GM21423 (cell line): ENCODE measurements around the gene GIPC2.

Experiments used
- ATAC-seq: cut with Tn5 transposase; IDR thresholded peaks from one replicate; pipeline ENCODE4 v1.9.1; 2021; ENCODE audit warnings: mild to moderate bottlenecking, moderate library complexity; ENCODE audit not compliant: unreplicated experiment

Gene GIPC2

DNA sequence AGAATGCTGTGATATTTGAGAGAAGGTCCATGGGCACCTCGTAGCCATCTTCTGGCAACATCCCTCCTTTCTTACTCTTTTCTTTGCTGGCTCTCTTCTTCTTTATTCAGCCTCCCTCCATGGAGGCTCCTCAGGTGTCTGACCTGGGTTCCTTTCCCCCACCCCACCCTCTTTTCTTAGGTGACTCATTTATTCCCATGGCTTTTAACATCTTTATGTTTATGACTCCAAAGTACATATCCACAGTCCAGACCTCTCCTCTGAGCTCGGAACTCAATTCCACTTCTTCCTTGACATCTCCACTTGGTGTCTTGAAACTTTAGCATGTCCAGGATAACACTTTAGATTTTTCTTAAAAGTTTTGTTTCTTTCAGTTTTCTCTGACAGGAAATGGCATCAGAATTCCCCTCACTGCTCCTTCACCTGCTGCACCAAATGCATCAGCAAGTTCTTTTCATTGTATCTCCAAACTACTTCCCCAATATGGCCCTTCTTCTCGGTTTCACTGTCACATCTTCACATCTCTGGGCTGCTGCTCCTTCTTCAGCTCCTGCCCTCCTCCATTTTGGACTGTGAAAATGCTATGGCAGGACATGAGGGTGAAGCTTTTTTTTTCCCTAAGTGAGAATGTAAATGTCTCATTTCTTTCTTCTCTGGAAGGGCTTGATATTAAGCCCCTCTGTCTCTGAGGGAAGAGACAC is 95.9 kb downstream of the GIPC2 start:
- no peak for ATAC-seq

DNA sequence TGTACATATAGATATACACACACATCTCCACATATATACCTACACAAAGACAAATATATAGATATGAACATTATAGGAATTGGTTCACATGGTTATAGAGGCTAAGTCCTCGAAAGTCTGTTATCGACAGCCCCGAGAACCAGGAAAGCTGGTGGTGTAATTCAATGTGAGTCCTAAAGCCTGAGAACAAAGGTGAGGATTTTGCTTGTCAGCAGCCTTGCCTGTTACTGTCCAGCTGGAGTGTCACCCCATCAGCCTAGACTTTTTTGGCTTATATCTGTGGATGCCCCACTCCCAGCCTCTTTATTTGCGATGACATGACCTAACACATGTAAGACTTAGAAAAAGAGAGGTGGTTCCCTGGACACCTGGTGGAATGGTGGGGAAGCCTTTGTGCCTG is 97.0 kb downstream of the GIPC2 start:
- no peak for ATAC-seq

DNA sequence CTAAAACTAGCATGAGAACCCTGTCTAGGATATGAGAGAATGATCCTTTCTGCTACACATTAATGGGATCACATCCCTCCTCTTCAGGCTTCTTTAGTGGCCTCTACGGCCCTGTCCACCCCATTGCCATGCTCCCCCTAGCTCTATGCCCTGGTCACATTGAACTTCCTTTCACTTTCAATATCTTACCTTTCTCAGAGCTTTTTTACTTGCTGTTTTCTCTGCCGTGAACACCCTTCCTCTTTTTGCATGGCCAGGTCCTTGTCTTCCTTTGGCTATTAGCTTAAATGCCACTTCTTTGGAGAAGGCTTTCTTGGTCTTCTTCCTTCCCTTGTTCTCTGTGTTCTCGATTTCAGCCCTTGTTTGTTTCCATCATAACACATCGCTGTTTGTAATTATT is 97.4 kb downstream of the GIPC2 start:
- ATAC-seq = peak; percentile 75

DNA sequence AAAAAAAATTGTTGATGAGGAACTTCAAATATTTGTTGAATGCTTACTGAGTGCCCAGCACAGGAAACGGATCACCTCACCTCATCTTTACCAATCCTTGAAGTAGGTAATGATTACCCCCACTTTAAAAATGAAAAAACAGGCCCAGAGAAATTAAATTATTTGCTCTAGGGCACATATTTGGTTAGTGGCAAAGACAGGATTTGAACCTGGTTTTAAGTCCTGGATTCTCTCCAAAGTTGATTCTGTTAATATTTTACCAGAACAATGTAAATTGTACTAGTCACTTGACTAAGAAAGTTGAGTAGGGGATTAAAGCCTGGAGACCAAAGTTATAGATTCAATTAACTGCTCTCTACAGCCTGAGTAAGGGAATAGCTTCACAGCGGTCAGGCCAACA is 97.9 kb downstream of the GIPC2 start:
- no peak for ATAC-seq

DNA sequence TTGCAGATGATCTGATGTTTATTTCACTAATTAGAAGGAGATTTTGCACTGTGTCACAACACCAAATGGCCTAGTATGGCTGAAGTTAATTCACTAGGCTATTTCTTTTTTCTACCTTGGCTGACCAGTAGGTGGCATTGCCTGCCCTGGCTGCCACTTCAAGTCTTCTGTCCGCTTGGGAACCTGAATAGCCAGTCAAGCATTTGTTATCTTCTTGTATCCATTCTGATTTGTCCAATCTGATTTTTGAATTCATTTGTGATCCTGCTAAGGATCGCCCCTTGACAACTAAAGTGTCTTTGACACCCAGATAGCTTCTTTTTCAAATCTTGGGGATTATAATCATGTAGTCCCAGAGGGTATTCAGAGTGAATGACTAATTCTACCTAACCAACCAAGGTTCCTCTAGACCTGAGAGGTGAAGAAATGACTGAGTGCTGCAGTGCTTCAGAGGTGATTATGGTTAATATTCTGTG is 99.4 kb downstream of the GIPC2 start:
- peak; percentile 64 for ATAC-seq

DNA sequence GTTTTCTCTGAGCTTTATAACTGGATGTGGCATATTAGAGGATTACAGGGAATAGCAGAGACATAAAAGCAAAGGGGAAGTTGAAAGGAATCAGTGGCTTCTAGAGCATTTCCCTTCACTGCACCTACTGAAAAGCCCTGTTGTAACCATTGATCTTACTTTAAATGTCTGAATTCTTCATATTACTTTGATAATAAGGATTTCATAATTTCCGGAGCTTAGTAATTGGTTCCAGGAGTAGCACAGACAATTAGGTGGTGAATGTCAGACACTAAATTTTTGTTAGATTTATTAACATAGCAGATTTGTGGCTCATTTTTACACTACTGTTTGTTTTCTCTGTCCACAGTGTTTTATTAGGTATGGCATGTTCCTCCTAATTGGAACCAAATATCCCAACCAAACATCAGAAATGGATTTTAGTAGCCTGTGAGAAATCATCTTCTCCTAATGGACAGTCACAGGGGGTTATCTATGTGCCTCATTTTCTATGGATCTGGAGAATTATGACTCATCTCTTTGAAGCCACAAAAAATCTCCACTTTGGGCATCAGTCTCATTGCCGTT is 100.5 kb downstream of the GIPC2 start:
- no peak for ATAC-seq

DNA sequence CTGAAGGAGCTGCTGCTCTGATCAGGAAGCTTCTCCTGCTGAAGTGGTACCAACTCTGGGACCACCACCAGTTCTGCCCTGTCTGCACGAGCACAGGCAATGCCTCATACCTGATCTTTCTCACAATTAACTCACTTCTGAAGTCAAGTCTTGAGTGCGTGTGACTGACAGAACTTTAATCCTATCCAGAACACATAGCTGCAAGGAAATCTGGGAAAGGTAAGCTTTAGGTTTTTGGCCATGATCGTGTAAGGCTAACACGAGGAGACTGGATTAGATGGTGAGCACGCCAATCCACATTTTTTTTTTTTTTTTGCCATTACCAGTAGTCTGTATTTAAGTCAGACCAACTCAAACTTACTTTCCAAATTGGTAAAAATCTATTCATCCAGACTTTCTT is 101.3 kb downstream of the GIPC2 start:
- ATAC-seq = no peak

DNA sequence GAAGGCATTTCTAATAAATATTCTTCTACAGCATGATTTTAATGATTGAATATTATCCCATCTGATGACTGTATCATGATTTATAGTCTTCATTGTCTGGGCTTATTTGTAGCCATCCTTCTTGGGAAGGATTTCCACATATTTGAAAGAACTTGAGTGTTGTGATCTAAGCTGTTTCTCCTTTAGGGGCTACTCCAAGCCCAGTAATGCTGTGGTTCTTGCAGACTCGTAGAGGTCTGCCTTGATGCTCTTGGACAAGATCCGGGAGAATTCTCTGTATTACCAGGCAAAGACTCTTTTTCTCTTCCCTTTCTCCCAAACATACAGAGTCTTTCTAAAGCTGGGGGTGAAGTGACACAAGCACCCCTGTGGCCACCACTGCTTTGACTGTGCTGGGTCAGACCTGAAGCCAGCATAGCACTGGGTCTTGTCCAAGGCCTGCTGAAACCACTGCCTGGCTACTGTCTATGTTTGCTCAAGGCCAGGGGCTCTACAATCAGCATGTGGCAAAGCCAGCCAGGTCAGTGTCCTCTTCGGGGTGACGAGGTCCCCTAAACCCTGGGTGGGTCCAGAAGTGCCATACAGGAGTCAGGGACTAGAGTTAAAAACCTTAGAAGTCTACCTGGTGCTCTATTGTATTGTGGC is 107.4 kb downstream of the GIPC2 start:
- no peak for ATAC-seq

DNA sequence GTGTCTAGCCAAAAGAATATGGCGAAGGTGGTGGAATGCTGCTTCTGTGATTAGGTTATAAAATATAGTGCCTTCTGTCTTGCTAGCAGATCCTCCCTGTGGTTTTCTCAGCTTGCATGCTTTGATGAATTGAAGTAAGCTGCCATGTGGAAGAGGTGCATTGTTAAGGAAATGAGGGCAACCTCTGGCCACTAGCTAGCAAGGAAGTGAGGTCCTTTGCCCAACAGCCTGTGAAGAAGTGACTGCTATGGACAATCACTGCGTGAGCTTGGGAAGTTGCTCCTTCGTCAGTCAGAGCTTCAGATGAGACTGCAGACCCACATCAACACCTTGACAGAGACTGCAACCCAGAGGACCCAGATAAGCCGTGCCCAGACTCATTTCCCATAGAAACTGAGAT is 109.4 kb downstream of the GIPC2 start:
- ATAC-seq = no peak

DNA sequence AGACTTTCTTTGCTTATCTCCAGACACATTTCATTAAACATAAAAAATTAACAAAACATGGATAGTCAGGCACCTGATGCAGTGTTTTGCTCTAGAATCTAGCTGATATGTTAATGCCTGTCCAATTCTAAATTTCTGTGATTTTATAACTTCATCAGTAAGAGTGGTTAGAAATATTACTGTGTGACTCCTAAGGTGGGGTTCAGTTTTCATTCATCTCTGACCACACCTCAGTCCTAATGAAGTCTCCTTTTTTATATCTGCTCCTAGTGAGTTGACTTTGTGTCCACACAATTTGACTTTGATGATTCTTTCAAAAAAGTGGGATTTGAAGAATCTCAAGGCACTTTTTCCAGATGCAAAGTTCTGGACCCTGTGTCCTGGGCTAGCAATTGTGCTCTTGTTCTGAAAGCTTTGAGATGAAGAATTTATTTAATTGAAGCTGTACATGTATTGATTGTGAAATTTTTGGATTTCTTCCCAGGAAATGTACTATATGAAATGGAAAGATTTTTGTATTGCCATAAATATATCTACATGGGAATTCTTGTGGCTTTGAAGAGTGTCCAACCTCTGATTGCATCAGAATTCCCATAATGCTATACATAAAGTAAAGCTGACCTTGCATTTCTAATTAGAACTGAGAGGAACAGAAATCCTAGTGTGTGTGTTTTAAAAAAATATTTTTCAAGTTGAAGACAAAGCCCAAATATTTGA is 111.2 kb downstream of the GIPC2 start:
- no peak for ATAC-seq

DNA sequence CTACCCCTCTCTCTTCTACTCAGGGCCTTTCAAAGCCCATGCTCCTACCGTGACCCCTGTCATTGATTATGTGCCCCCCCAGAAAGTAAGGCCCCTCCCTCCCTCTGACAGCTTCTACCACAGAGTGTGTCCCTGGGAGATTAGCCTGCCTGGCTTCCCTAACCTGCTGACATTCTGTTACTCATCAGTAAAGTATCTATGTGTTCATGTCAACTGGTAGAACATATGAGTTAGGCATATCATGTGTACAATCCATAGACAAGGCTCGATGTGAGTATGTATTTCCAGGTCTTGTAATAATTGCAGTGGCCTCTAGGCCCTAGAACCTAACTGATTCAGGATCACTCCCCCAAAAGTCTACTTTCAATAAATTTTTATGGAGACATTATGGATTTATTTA is 120.0 kb downstream of the GIPC2 start:
- no peak for ATAC-seq

DNA sequence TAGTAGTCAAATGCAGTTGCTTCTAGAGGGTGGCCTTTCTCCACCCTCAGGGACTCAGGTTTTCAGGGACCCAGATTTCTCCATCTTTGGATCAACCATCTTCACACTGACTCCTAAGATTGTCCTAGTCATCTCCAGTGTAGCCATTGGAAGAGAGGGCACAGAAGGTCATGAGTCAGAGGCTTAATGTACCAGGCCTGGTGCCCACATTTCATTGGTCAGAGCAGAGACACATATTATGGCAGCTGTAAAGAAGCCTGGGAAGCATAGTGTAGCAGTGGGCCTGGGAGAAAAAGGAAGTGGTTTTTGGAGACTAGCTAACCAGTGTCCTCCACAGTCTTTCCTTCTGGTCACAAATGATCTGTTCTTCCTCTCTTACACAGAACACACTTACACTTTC is 122.5 kb downstream of the GIPC2 start:
- ATAC-seq = no peak

DNA sequence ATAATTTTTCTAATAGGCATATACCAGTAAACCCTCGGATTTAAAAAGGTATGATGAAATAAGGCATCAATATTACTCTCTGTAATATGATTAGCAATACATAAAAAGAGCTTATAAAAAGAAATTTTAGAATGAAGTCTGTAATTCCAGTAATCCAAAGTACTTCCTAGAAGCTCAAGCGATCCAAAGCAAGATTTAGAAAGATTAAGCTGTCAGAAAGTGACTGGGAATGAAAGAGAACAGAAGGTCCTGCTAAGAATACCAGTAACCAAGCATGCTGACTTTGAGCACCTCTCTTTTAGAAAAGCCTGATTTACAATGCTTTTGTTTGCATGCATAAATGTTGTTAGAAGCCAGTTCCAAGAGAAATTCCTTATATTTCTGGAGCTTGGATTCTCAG is 125.1 kb downstream of the GIPC2 start:
- no peak for ATAC-seq

DNA sequence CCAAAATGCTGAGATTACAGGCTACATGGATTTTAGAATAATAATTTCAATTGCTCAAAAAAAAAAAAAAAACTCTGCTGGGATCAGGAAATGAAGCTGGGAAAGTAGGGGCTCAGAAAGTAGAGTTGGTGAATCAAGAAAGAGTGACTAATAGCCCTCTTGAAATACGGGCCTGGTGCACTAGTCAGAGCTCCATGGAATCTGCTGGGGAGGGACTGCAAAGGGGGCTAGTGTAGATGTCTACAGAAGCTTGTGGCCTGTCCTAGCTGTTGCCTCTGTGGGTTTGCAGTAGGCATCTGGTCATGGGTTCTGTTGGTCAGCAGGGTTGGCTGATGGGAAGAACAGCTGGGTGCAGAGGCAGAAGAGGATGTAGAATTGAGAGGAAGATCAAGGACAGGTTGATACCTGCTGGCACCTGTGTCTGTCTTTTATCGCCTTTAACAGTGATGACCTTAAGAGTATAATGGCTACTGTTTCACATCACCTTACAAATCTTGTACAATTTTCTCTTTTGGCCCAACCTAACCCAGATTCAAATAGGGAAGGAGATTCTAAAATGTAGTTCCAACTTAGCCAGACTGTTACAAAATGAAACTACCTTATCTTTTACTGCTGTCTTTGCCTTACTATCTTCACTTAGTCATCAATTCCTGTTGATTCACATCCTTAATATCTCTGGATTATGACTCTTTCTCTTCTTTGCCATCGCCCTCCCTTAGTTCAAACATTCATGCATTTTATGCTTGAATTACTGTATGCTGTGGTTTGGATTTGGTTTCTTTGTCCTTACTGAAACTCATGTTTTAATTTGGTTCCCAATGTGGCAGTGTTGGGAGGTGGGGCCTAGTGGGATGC is 126.2 kb downstream of the GIPC2 start:
- ATAC-seq = no peak

DNA sequence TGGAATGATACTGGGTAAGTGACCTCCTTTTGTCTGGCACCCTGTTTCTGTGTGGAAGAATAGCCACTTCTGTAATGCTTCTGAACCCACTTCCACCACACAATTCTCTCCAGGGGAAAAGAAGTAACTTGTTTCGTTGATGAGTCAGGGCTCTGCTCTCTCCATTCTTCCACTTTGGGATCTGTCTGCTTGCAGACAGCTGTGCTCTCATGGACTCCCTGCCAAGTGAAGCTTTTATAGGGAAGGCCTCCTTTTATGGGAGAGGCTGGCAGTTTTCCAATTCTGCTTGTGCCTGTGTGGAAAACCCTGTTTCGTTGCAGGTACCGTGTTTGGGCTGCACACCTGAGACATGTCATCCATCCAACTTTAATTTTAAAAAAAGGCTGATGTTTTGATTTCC is 130.7 kb downstream of the GIPC2 start:
- ATAC-seq = no peak

DNA sequence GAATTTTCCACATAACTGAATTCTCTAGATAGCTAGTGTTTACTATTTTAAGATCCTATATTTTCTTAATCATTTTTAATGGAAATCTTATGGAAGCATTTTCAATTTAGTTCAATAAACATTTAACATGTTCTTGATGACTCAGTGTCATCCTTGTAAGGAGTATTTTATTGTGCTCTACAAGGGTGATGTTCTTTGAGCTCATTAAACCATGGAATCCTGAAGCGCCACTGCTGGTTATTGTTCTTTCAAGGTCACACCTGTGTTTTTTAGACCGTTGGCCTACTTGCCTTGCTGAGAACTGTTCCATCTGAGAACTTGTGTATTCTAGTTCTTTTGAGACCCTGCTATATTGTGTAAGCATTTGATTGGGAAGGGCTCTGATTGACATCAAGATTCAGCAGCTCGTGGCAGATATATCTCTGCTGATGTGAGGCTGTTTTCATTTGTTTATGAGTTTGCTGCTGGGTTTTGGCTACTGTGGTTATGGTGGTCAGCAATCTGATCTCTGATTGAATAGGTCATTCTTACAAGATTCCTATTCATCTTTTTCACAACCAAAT is 132.0 kb downstream of the GIPC2 start:
- no peak for ATAC-seq

DNA sequence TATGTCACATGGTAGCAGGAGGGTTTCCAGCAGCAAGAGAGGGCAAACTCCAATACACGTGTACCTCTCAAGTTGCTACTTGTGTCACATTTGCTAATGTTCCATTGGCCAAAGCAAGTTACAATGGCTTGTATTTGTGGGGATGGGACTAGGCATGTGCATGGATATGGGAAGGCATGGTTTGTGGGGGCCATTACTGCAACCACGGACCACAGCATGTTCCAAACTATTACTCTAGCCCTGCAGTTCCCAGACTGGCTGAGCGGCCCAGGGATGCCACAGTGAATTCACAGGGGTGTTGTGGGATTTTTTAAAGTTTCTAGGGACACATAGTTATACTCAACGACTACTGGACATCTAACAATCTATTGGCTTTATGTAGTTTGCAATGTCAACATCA is 133.1 kb downstream of the GIPC2 start:
- no peak for ATAC-seq

DNA sequence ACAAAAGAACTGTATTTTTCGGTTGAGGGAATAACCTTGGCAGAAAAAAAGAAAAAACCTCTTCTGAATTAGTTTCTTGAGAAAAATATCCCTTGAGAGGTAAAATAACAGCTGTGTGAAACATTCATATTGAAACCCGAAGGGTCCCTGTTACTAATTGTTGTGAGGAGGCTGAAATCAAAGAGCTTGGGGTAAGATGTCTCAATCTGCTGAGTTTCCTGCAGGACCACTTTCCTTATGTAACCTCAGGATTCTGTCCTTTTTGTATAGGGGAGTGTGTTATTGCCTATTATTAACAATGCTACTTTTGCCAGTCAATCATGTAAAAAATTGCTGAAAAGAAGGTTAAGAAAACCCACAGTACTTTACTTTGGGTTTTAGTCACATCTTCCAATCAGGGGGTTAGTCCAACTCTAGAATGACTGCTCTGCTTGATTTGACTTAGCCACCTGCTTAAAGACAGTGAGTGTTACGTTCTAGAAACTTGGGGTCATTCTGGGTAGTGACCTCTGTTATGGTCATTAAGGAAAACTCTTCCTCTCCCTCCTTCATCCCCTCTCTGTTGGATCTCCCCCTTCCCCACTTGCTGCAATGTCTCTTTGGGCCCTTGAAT is 138.8 kb downstream of the GIPC2 start:
- no peak for ATAC-seq
